ENCODE measurements around the gene ST7. TPM values are rescaled to one million over a fixed set of nuclear protein-coding genes. Genes with fewer than 3 reads are reported as not detected.
"Not testable (repeated sequence)": the region's sequence is repeated elsewhere in the genome, so short reads cannot be mapped to it uniquely, and the experiment has no call there.

The ST7 gene
- total RNA-seq, 2 donors from 2014 or later, result 24.6 to 34.3 TPM

DNA sequence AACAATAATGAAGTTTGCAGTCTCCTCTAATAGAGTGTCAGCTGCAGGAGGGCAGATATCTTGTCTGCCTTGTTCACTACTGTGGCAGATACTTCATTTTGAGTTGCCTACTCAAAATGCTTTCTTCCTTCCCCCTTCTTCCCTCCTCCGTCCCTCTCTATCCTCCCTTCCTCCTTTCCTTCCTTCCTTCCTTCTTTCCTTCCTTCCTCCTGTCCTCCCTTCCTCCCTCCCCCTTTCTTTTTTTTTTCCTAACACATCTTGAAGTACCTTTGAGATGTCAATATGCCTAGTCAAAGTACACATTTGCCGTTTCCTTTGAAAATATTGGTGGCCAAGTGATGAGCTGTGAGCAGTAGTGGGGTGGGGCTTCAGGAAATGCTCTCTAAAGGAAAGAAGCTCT is 18.7 kb upstream of the ST7 start:
- no peak for ATAC-seq
- H3K4me1 ChIP-seq, result no peaks in the 10 kb centered on the region

DNA sequence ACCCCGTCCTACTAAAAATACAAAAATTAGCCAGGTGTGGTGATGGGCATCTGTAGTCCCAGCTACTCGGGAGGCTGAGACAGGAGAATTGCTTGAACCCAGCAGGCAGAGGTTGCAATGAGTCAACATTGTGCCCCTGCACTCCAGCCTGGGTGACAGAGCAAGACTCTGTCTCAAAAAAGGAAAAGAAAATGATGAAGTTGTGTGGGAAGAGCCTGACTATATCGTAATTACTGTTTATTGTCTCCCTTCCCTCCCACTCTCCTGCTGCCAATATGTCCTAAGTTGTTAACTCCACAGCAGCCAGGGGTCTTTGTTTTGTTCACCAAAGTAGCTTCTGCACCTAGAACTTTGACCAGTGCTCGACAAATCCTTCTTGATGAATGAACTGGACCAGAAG is 16.5 kb upstream of the ST7 start:
- H3K4me3 ChIP-seq; ATAC-seq; H3K27ac ChIP-seq; H3K27me3 ChIP-seq; H3K9me3 ChIP-seq; H3K4me1 ChIP-seq; H3K36me3 ChIP-seq (replicated peaks in 1 of 2; ENCODE audit: insufficient read depth in 1 of 2, low read depth in 2 of 2); DNase-seq: not testable (repeated sequence)
- intact Hi-C loops (cut with DNase I), result loop anchor here (10.0 kb wide), 1 partner anchor 48 kb away; no protein-coding TSS in a partner anchor
- WGBS, 2 donors, result 72 to 80% methylated on average over 4 of the region's 4 CpGs

More for the DNA sequence above, 18.7 kb upstream of the ST7 start:
- Histone ChIP-seq H3K27me3 (no peaks in the 10 kb centered on the region), H3K4me3 (no peak overlapping the region), H3K27ac (no peak overlapping the region), H3K9me3 (no peaks in the 10 kb centered on the region), H3K36me3 (replicated peaks in 1 of 2; ENCODE audit: insufficient read depth in 1 of 2, low read depth in 2 of 2) (no peaks in the 10 kb centered on the region)
- intact Hi-C loops (cut with DNase I), result loop anchor here (5.0 to 10.0 kb wide), 2 partner anchors 50 to 193 kb away; no protein-coding TSS in a partner anchor
- TF ChIP-seq POLR2A (IDR thresholded peaks at IDR 0.05) (no peak), CTCF (IDR thresholded peaks at IDR 0.05) (no peak)
- 65 to 77% methylated on average over 2 of the region's 2 CpGs for WGBS, 2 donors
- no peak for DNase-seq

GRCh38 chr7:116938678-116939077 is 14.6 kb upstream of the ST7 start:
- no peaks in the 10 kb centered on the region for H3K4me1 ChIP-seq
- WGBS, 2 donors, result 52 to 88% methylated on average over 2 of the region's 2 CpGs
- ATAC-seq (no peak), DNase-seq (no peak)
- H3K27me3 ChIP-seq, result no peaks in the 10 kb centered on the region
- H3K27ac ChIP-seq, result no peak overlapping the region
- no peaks in the 10 kb centered on the region for H3K36me3 ChIP-seq (replicated peaks in 1 of 2; ENCODE audit: insufficient read depth in 1 of 2, low read depth in 2 of 2)
- TF ChIP-seq POLR2A (IDR thresholded peaks at IDR 0.05) (no peak), CTCF (IDR thresholded peaks at IDR 0.05) (no peak)
- no peaks in the 10 kb centered on the region for H3K9me3 ChIP-seq
- intact Hi-C loops (cut with DNase I), result loop anchor here (10.0 kb wide), 1 partner anchor 46 kb away; no protein-coding TSS in a partner anchor
- no peak overlapping the region for H3K4me3 ChIP-seq

- WGBS, 2 donors, result 89 to 92% methylated on average over 7 of the region's 8 CpGs
- Histone ChIP-seq H3K4me3 (no peak overlapping the region), H3K27me3 (no peaks in the 10 kb centered on the region), H3K27ac (no peak overlapping the region), H3K9me3 (no peaks in the 10 kb centered on the region), H3K36me3 (replicated peaks in 1 of 2; ENCODE audit: insufficient read depth in 1 of 2, low read depth in 2 of 2) (no peaks in the 10 kb centered on the region), H3K4me1 (no peaks in the 10 kb centered on the region)
- ATAC-seq, result no peak
- DNase-seq, result no peak
- TF ChIP-seq CTCF (IDR thresholded peaks at IDR 0.05) (no peak), POLR2A (IDR thresholded peaks at IDR 0.05) (no peak)
- intact Hi-C loops (cut with DNase I), result no loop called here
Observed at GRCh38 chr7:116940689-116941370, 12.5 kb upstream of the ST7 start.

GRCh38 chr7:116942504-116942903 is 10.8 kb upstream of the ST7 start:
- DNase-seq, result no peak
- intact Hi-C loops (cut with DNase I), result no loop called here
- no peaks in the 10 kb centered on the region for H3K27me3 ChIP-seq
- no peaks in the 10 kb centered on the region for H3K4me1 ChIP-seq
- H3K36me3 ChIP-seq (replicated peaks in 1 of 2; ENCODE audit: insufficient read depth in 1 of 2, low read depth in 2 of 2), result no peaks in the 10 kb centered on the region
- no peak for TF ChIP-seq POLR2A (IDR thresholded peaks at IDR 0.05)
- no peak for TF ChIP-seq CTCF (IDR thresholded peaks at IDR 0.05)
- ATAC-seq, result no peak
- 62 to 69% methylated on average over 2 of the region's 2 CpGs for WGBS, 2 donors
- no peak overlapping the region for H3K27ac ChIP-seq
- H3K4me3 ChIP-seq, result no peak overlapping the region
- H3K9me3 ChIP-seq, result no peaks in the 10 kb centered on the region
